ENCODE measurements around the gene NIPAL3. TPM values are rescaled to one million over a fixed set of nuclear protein-coding genes. Genes with fewer than 3 reads are reported as not detected.
"Not testable (repeated sequence)": the region's sequence is repeated elsewhere in the genome, so short reads cannot be mapped to it uniquely, and the experiment has no call there.

The NIPAL3 gene
- total RNA-seq, 4 donors from 2014 or later, result 22.3 to 45.7 (median 35.6) TPM

DNA sequence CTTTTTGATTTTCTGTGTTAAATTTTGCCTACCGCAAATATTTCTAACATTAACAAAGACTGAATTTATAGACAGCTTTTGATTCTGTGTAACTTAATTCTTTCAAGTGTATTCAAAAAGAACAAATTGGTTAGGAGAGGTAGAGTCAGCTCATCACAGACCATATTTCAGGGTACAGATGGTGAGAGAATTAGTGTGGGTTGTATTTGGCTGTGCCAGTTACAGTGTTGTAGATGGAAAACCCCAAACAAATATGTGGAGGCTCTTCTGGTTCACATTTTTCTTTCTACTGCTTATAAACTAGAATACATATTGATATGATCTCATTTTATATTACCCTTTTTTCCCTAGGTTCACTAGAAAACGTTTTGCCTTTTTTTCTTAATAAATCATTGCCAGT lies 98.1 kb downstream of the NIPAL3 start:
- H3K27ac ChIP-seq, result no peak overlapping the region
- no peaks in the 10 kb centered on the region for H3K4me1 ChIP-seq
- ATAC-seq, result no peak
- H3K4me3 ChIP-seq, result no peak overlapping the region
- no peaks in the 10 kb centered on the region for H3K27me3 ChIP-seq
- no peak for TF ChIP-seq EP300 (IDR thresholded peaks at IDR 0.05)
- no peak for TF ChIP-seq POLR2AphosphoS5 (IDR thresholded peaks at IDR 0.05)
- TF ChIP-seq, protein P1, sequence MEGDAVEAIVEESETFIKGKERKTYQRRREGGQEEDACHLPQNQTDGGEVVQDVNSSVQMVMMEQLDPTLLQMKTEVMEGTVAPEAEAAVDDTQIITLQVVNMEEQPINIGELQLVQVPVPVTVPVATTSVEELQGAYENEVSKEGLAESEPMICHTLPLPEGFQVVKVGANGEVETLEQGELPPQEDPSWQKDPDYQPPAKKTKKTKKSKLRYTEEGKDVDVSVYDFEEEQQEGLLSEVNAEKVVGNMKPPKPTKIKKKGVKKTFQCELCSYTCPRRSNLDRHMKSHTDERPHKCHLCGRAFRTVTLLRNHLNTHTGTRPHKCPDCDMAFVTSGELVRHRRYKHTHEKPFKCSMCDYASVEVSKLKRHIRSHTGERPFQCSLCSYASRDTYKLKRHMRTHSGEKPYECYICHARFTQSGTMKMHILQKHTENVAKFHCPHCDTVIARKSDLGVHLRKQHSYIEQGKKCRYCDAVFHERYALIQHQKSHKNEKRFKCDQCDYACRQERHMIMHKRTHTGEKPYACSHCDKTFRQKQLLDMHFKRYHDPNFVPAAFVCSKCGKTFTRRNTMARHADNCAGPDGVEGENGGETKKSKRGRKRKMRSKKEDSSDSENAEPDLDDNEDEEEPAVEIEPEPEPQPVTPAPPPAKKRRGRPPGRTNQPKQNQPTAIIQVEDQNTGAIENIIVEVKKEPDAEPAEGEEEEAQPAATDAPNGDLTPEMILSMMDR (IDR thresholded peaks at IDR 0.05), result no peak
- TF ChIP-seq POLR2A (IDR thresholded peaks at IDR 0.05), result no peak
- H3K9me3 ChIP-seq, result no peaks in the 10 kb centered on the region
- 62 to 65% methylated on average over 2 of the region's 2 CpGs for WGBS, 2 donors (ENCODE audit: low coverage in 1 of 2)
- peaks cover 0 to 12% of the 10 kb centered on the region in 2 donors for H3K36me3 ChIP-seq

DNA sequence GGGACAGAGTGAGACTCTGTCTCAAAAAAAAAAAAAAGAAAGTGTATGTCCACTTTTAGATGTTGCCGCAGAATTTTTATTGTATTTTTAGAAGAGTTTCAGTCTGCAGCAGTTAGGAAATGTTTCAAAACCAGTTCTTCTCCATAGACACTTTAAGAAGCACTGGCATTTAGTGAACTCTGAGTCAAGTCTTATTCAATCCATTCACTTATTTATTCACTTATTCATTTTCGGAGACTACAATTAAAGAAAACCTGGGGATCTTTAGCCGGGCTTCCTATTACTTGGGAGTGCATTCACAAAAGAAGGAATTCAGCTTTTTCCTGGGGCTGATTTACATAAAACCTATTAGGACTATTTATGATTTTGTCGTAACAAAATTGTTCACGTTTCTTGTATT lies 99.3 kb downstream of the NIPAL3 start:
- Histone ChIP-seq H3K27ac (no peak overlapping the region), H3K4me1 (no peaks in the 10 kb centered on the region), H3K27me3 (no peaks in the 10 kb centered on the region), H3K4me3 (no peak overlapping the region), H3K36me3 (peaks cover 0 to 12% of the 10 kb centered on the region in 2 donors), H3K9me3 (no peaks in the 10 kb centered on the region)
- WGBS, 2 donors (ENCODE audit: low coverage in 1 of 2), result 76 to 84% methylated on average over 5 of the region's 5 CpGs
- TF ChIP-seq POLR2A (IDR thresholded peaks at IDR 0.05), result no peak
- TF ChIP-seq EP300 (IDR thresholded peaks at IDR 0.05), result no peak
- TF ChIP-seq POLR2AphosphoS5 (IDR thresholded peaks at IDR 0.05), result no peak
- TF ChIP-seq, protein P1 (IDR thresholded peaks at IDR 0.05), result no peak
- no peak for ATAC-seq

DNA sequence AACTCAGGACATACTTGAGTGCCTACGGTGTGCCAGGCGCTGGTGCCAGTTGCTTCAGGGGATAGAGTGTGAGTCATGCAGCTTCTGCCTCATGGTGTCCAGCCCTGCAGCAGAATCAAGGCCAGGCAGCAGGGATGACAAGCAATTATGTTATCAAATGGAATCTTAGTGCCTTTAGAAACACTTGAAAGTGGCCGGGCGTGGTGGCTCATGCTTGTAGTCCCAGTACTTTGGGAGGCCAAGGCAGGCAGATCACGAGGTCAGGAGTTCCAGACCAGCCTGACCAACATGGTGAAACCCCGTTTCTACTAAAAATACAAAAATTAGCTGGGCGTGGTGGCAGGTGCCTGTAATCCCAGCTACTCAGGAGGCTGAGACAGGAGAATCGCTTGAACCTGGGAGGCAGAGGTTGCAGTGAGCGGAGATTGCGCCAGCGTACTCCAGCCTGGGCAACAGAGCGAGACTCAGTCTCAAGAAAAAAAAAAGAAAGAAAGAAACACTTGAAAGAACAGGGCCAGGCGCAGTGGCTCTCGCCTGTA lies 100.1 kb downstream of the NIPAL3 start:
- peaks cover 0 to 12% of the 10 kb centered on the region in 2 donors for H3K36me3 ChIP-seq
- not testable (repeated sequence) for H3K4me1 ChIP-seq, H3K4me3 ChIP-seq, H3K27me3 ChIP-seq, ATAC-seq, H3K27ac ChIP-seq, H3K9me3 ChIP-seq
- 84 to 95% methylated on average over 4 to 13 of the region's 14 CpGs for WGBS, 2 donors (ENCODE audit: low coverage in 1 of 2)

DNA sequence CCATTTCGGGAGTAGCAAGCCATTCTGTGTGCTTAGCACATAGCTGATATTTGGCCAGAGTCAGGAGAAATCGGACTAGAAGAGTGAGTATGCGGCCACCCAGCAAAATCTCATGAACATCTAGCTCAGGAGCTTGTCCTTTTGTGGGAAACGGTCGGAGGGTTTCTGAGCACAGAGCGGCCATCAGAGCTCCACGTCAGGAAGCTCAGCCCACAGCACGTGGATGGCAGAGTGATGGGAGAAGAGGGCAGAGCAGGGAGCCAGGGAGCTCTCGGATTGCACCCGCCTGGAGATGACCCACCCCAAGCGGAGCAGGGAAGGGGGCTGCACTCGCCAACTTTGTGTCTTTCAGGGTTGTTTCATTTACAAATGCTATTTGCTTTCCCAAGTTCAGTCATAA lies 100.9 kb downstream of the NIPAL3 start:
- no peak overlapping the region for H3K4me3 ChIP-seq
- H3K36me3 ChIP-seq, result peaks cover 0 to 12% of the 10 kb centered on the region in 2 donors
- no peak for TF ChIP-seq EP300 (IDR thresholded peaks at IDR 0.05)
- no peak for TF ChIP-seq POLR2A (IDR thresholded peaks at IDR 0.05)
- TF ChIP-seq POLR2AphosphoS5 (IDR thresholded peaks at IDR 0.05), result no peak
- TF ChIP-seq, protein P1 (IDR thresholded peaks at IDR 0.05), result no peak
- no peak overlapping the region for H3K27ac ChIP-seq
- WGBS, 2 donors (ENCODE audit: low coverage in 1 of 2), result 82% methylated on average over 6 to 12 of the region's 12 CpGs
- no peaks in the 10 kb centered on the region for H3K4me1 ChIP-seq
- no peak for ATAC-seq
- H3K27me3 ChIP-seq, result no peaks in the 10 kb centered on the region
- H3K9me3 ChIP-seq, result no peaks in the 10 kb centered on the region

DNA sequence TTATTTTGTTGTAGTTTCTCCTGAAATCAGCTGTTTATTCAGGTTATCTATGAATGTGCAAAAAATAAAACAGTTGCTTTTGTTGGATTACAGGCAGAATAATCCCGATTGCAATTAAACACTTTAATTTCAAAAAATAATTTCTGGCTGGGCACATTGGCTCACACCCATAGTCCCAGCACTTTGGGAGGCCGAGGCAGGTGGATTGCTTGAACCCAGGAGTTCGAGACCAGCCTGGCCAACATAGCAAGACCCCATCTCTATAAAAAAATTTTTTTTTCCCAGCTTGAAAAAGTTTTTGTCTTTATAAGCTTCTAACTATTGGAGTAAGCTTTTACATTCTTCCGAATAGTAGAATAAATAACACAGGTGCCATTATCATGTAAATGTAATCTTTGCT lies 102.3 kb downstream of the NIPAL3 start:
- Histone ChIP-seq H3K9me3 (no peaks in the 10 kb centered on the region), H3K36me3 (peaks cover 0 to 18% of the 10 kb centered on the region in 2 donors), H3K27ac (no peak overlapping the region), H3K4me3 (no peak overlapping the region), H3K27me3 (no peaks in the 10 kb centered on the region), H3K4me1 (no peaks in the 10 kb centered on the region)
- ATAC-seq, result no peak
- TF ChIP-seq POLR2AphosphoS5 (IDR thresholded peaks at IDR 0.05) (no peak), POLR2A (IDR thresholded peaks at IDR 0.05) (no peak), EP300 (IDR thresholded peaks at IDR 0.05) (no peak)
- TF ChIP-seq, protein P1 (IDR thresholded peaks at IDR 0.05), result no peak
- 91 to 94% methylated on average over 4 of the region's 4 CpGs for WGBS, 2 donors (ENCODE audit: low coverage in 1 of 2)

DNA sequence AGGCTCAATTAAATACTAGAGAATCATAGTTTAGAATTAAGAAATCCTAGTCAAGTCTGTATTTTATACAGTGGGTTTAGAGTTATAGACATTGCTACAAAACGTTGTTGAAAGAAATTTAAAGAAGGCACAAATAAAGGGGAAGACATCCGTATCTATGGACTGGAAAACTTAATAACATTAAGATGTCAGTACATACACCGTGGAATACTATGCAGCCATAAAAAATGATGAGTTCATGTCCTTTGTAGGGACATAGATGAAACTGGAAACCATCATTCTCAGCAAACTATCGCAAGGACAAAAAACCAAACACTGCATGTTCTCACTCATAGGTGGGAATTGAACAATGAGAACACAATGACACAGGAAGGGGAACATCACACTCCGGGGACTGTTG lies 104.7 kb downstream of the NIPAL3 start:
- H3K4me3 ChIP-seq, ATAC-seq, H3K27ac ChIP-seq, H3K27me3 ChIP-seq, H3K9me3 ChIP-seq, H3K4me1 ChIP-seq: not testable (repeated sequence)
- 90 to 95% methylated on average over 4 to 5 of the region's 5 CpGs for WGBS, 2 donors (ENCODE audit: low coverage in 1 of 2)
- H3K36me3 ChIP-seq, result peaks cover 0 to 16% of the 10 kb centered on the region in 2 donors

Measured in gastroesophageal sphincter (tissue), 4 donors.